Hematopoietic multipotent progenitor cell treated with erythropoietin and hydrocortisone succinate and interleukin-3 and kit ligand, for 4 days (in vitro differentiated cells): ENCODE data around the gene UGCG.
"Not testable (repeated sequence)": the region's sequence is repeated elsewhere in the genome, so short reads cannot be mapped to it uniquely, and the experiment has no call there.

ENCODE experiments used
- DNase-seq: peaks from one replicate; pipeline ENCODE4 v3.0.0-alpha.2; 2015

UGCG gene

GRCh38 chr9:111891910-111892499, 4.6 kb upstream of the UGCG start:
- DNase-seq, result peak; percentile 57

- DNase-seq, result peak; percentile 48
These were observed 457 bp downstream of the UGCG start for GRCh38 chr9:111896942-111897600.

GRCh38 chr9:111897601-111898137, 1.1 kb downstream of the UGCG start:
- DNase-seq, result peak; percentile 48

- DNase-seq, result no peak
These were observed 1.9 kb downstream of the UGCG start for GRCh38 chr9:111898331-111899096.

GRCh38 chr9:111900151-111900857, 3.7 kb downstream of the UGCG start:
- DNase-seq, result no peak

- peak; percentile 48 for DNase-seq
These were observed 4.4 kb downstream of the UGCG start for GRCh38 chr9:111900858-111901612.

GRCh38 chr9:111902391-111903139, 6.0 kb downstream of the UGCG start:
- no peak for DNase-seq

GRCh38 chr9:111903535-111903934, 6.9 kb downstream of the UGCG start:
- DNase-seq, result not testable (repeated sequence)

- DNase-seq, result no peak
These were observed 7.4 kb downstream of the UGCG start for GRCh38 chr9:111904026-111904425.

- peak; percentile 38 for DNase-seq
These were observed 8.3 kb downstream of the UGCG start for GRCh38 chr9:111904891-111905291.

GRCh38 chr9:111907147-111907546, 10.5 kb downstream of the UGCG start:
- DNase-seq, result no peak

- no peak for DNase-seq
These were observed 12.8 kb downstream of the UGCG start for GRCh38 chr9:111909444-111909843.

- DNase-seq, result no peak
These were observed 13.8 kb downstream of the UGCG start for GRCh38 chr9:111910428-111910827.

GRCh38 chr9:111913159-111913558, 16.5 kb downstream of the UGCG start:
- DNase-seq, result no peak

- DNase-seq, result peak; percentile 21
These were observed 18.3 kb downstream of the UGCG start for GRCh38 chr9:111914749-111915424.

- DNase-seq, result no peak
These were observed 18.8 kb downstream of the UGCG start for GRCh38 chr9:111915425-111915758.

GRCh38 chr9:111916234-111916645, 19.6 kb downstream of the UGCG start:
- no peak for DNase-seq

- no peak for DNase-seq
These were observed 20.6 kb downstream of the UGCG start for GRCh38 chr9:111917201-111917600.

GRCh38 chr9:111917980-111918379, 21.4 kb downstream of the UGCG start:
- no peak for DNase-seq

GRCh38 chr9:111919875-111920274, 23.3 kb downstream of the UGCG start:
- no peak for DNase-seq

GRCh38 chr9:111920531-111920930, 23.9 kb downstream of the UGCG start:
- no peak for DNase-seq
